Measurements from ENCODE around the gene BCL11B. TPM values are rescaled to one million over a fixed set of nuclear protein-coding genes. Genes with fewer than 3 reads are reported as not detected.

Gene BCL11B
- total RNA-seq, 1 donor from 2014 or later = 0.85 TPM

GRCh38 chr14:99282261-99283050 lies 10.5 kb upstream of the BCL11B start:
- H3K36me3 ChIP-seq = no peaks in the 10 kb centered on the region
- H3K4me1 ChIP-seq = no peaks in the 10 kb centered on the region
- no peak overlapping the region for H3K27ac ChIP-seq
- intact Hi-C loops (cut with DNase I) = no loop called here
- no peak for DNase-seq (ENCODE audit: low spot score in 2 of 2)
- H3K4me3 ChIP-seq = no peak overlapping the region
- no peaks in the 10 kb centered on the region for H3K9me3 ChIP-seq
- no peak for TF ChIP-seq CTCF (IDR thresholded peaks at IDR 0.05)
- H3K27me3 ChIP-seq = no peaks in the 10 kb centered on the region

GRCh38 chr14:99281396-99281795 lies 9.4 kb upstream of the BCL11B start:
- DNase-seq (ENCODE audit: low spot score in 2 of 2) = no peak
- intact Hi-C loops (cut with DNase I) = no loop called here
- no peak for TF ChIP-seq CTCF (IDR thresholded peaks at IDR 0.05)

GRCh38 chr14:99280852-99281251 lies 8.9 kb upstream of the BCL11B start:
- TF ChIP-seq CTCF (IDR thresholded peaks at IDR 0.05) = no peak
- no peak overlapping the region for H3K4me3 ChIP-seq
- H3K36me3 ChIP-seq = no peaks in the 10 kb centered on the region
- no peaks in the 10 kb centered on the region for H3K9me3 ChIP-seq
- no peak overlapping the region for H3K27ac ChIP-seq
- DNase-seq (ENCODE audit: low spot score in 2 of 2) = no peak
- H3K4me1 ChIP-seq = no peaks in the 10 kb centered on the region
- H3K27me3 ChIP-seq = no peaks in the 10 kb centered on the region
- intact Hi-C loops (cut with DNase I) = no loop called here

More at GRCh38 chr14:99281396-99281795, 9.4 kb upstream of the BCL11B start:
- Histone ChIP-seq H3K27me3 (no peaks in the 10 kb centered on the region), H3K27ac (no peak overlapping the region), H3K36me3 (no peaks in the 10 kb centered on the region), H3K9me3 (no peaks in the 10 kb centered on the region), H3K4me1 (no peaks in the 10 kb centered on the region), H3K4me3 (no peak overlapping the region)

GRCh38 chr14:99280066-99280731 lies 8.2 kb upstream of the BCL11B start:
- DNase-seq (ENCODE audit: low spot score in 2 of 2) = peak in 1 of 2 donors; percentile 44
- H3K9me3 ChIP-seq = no peaks in the 10 kb centered on the region
- H3K27ac ChIP-seq = no peak overlapping the region
- H3K4me3 ChIP-seq = no peak overlapping the region
- TF ChIP-seq CTCF (IDR thresholded peaks at IDR 0.05) = no peak
- H3K27me3 ChIP-seq = no peaks in the 10 kb centered on the region
- no peaks in the 10 kb centered on the region for H3K4me1 ChIP-seq
- intact Hi-C loops (cut with DNase I) = no loop called here
- H3K36me3 ChIP-seq = no peaks in the 10 kb centered on the region

- Histone ChIP-seq H3K27me3 (peaks cover 4% of the 10 kb centered on the region), H3K4me1 (peaks cover 0 to 3% of the 10 kb centered on the region in 2 donors), H3K9me3 (no peaks in the 10 kb centered on the region), H3K36me3 (no peaks in the 10 kb centered on the region), H3K4me3 (no peak overlapping the region), H3K27ac (no peak overlapping the region)
- DNase-seq (ENCODE audit: low spot score in 2 of 2) = no peak
- TF ChIP-seq CTCF (IDR thresholded peaks at IDR 0.05) = no peak
- intact Hi-C loops (cut with DNase I) = no loop called here
Observed at GRCh38 chr14:99278836-99279235, 6.8 kb upstream of the BCL11B start.
